Measurements from ENCODE around the gene TTN.

GRCh38 chr2:178677599-178677998 lies 129.6 kb downstream of the TTN start:
- TF ChIP-seq TAF1 (conservative IDR thresholded peaks at IDR 0.05) (no peak), ATF3 (IDR thresholded peaks at IDR 0.05) (no peak), JUND (IDR thresholded peaks at IDR 0.05) (no peak), CTCF (IDR thresholded peaks at IDR 0.05; ENCODE audit: low read depth, low read length, missing input control) (no peak), MAX (IDR thresholded peaks at IDR 0.05) (no peak), YY1 (IDR thresholded peaks at IDR 0.05) (no peak), ZBTB33 (IDR thresholded peaks at IDR 0.05) (no peak), NR2F2 (IDR thresholded peaks at IDR 0.05) (no peak), RAD21 (IDR thresholded peaks at IDR 0.05) (no peak)

Measured in liver (tissue), 3 donors.